Measurements from ENCODE around the gene GJC2. TPM values are rescaled to one million over a fixed set of nuclear protein-coding genes. Genes with fewer than 3 reads are reported as not detected.

The GJC2 gene
- polyA plus RNA-seq, 1 of the 3 experiments (the other 2 are of a cell fraction): 0.92 TPM

DNA sequence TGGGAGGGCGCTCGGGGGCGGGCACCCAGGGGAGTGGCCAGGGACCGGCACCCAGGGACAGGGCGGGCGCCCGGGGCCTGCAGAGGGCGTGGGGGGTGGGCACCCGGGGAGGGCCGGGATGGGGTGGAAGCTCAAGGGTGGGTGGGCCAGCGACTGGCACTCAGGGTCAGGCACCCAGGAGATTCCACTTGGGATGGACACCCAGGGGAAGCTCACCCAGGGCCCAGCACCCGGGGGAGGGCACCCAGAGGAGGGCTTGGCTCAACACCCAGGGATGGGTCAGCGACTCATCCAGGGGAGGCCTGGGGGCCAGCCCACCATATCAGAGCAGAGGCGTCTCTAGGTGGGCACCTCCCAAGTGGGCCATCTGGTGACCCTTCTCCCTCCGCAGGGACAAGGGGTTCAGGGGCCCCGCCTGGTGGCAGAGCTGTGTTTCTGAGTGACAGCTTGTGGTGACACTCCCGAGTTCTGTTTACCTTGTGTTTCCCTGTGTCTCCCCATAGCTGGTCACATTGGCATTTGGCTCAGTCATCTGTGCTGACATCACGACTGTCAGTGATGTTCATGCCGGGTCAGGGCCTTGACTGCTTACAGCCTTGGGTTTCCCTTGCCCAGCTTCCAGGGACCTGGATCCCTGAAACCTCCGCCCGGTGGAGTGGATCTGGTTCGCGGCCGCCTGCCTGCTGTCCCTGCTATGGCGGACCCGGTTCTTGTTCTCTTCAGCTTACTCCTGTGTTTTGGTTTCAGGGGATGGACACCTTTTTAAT lies 16.6 kb downstream of the GJC2 start:
- peak overlapping the region; percentile 85 to 93 for H3K27ac ChIP-seq (ENCODE audit: low read depth in 2 of 2, low read length in 1 of 2)
- DNase-seq: peak; percentile 79
- H3K9ac ChIP-seq: peak overlapping the region; percentile 99
- no peaks in the 10 kb centered on the region for H3F3A ChIP-seq (replicated peaks; ENCODE audit: insufficient read depth)
- ChIA-PET POLR2A (interaction anchor here (1.2 to 1.9 kb wide), 4 partner anchors 12 to 291 kb away, joined by 4 to 8 read pairs (median 5); a partner anchor contains a TSS), CTCF (interaction anchor here (0.6 to 5.5 kb wide), 21 partner anchors 8 to 457 kb away, joined by 3 to 54 read pairs (median 4); partner anchors contain the start of genes GJC2 and GUK1)
- H3K36me3 ChIP-seq (replicated peaks in 1 of 2; ENCODE audit: control insufficient read depth in 1 of 2, insufficient read depth in 2 of 2, low read length in 1 of 2): no peaks in the 10 kb centered on the region
- H3K9me2 ChIP-seq: no peaks in the 10 kb centered on the region
- H4K20me1 ChIP-seq (ENCODE audit: insufficient read depth): no peaks in the 10 kb centered on the region
- peaks cover 13 to 25% of the 10 kb centered on the region in 2 experiments; a peak in 3 of 4 replicates for H3K4me1 ChIP-seq (ENCODE audit: control insufficient read depth in 1 of 2, insufficient read depth in 2 of 2, low read depth in 1 of 2, low read length in 1 of 2)
- H3K4me3 ChIP-seq (ENCODE audit: low read depth in 2 of 2, low read length in 1 of 2): peak overlapping the region; percentile 74 to 79
- H2AFZ ChIP-seq (ENCODE audit: low read depth): 0 out of 2 replicates have a peak overlapping the region, but pooled peaks have one; percentile 52
- H3K27me3 ChIP-seq (ENCODE audit: insufficient read depth): no peaks in the 10 kb centered on the region
- H3K4me2 ChIP-seq: peak overlapping the region; percentile 97
- H3K9me3 ChIP-seq: no peaks in the 10 kb centered on the region
- TF ChIP-seq TAF1 (IDR thresholded peaks at IDR 0.05; ENCODE audit: borderline replicate concordance, low read depth, low read length): no peak
- TF ChIP-seq MAX (IDR thresholded peaks at IDR 0.05; ENCODE audit: low read depth): no peak
- no peak for TF ChIP-seq MEF2A (IDR thresholded peaks at IDR 0.05; ENCODE audit: borderline replicate concordance, low read depth)
- TF ChIP-seq EZH2phosphoT487 (IDR thresholded peaks at IDR 0.05; ENCODE audit: borderline replicate concordance, low read depth): no peak
- TF ChIP-seq SIN3A (IDR thresholded peaks at IDR 0.05; ENCODE audit: borderline replicate concordance, low read depth, low read length): 0 out of 2 replicates have a peak, but pooled peaks have one; percentile 23
- peak; percentile 33 for TF ChIP-seq SMC3 (IDR thresholded peaks at IDR 0.05; ENCODE audit: low read depth, low read length)
- TF ChIP-seq PBX3 (IDR thresholded peaks at IDR 0.05): peak; percentile 60
- peak; percentile 36 for TF ChIP-seq RAD21 (IDR thresholded peaks at IDR 0.05; ENCODE audit: low read length)
- no peak for TF ChIP-seq NFIC (IDR thresholded peaks at IDR 0.05; ENCODE audit: borderline replicate concordance)
- no peak for TF ChIP-seq RXRA (IDR thresholded peaks at IDR 0.05; ENCODE audit: borderline replicate concordance, low read depth)
- no peak for TF ChIP-seq CHD2 (IDR thresholded peaks at IDR 0.05; ENCODE audit: low read length, partially characterized antibody)
- 0 out of 2 replicates have a peak, but pooled peaks have one; percentile 16 for TF ChIP-seq RFX5 (IDR thresholded peaks at IDR 0.05; ENCODE audit: low read length)
- TF ChIP-seq FOSL2 (IDR thresholded peaks at IDR 0.05; ENCODE audit: borderline replicate concordance, low read depth): no peak
- TF ChIP-seq CTCF (IDR thresholded peaks at IDR 0.05): peak; percentile 45
- no peak for TF ChIP-seq RCOR1 (IDR thresholded peaks at IDR 0.05; ENCODE audit: low read length)
- no peak for TF ChIP-seq NRF1 (IDR thresholded peaks at IDR 0.05; ENCODE audit: low read depth, low read length)
- TF ChIP-seq MXI1 (IDR thresholded peaks at IDR 0.05; ENCODE audit: low read depth, low read length): peak; percentile 68
- H3K79me2 ChIP-seq (ENCODE audit: insufficient read depth): peaks cover 24% of the 10 kb centered on the region
- 8% methylated on average over 12 of the region's 26 CpGs for WGBS (ENCODE audit: low lambda C conversion rate)
